ENCODE data around the gene PHAX. TPM values are rescaled to one million over a fixed set of nuclear protein-coding genes. Genes with fewer than 3 reads are reported as not detected.
"Not testable (repeated sequence)": the region's sequence is repeated elsewhere in the genome, so short reads cannot be mapped to it uniquely, and the experiment has no call there.

Gene PHAX
- total RNA-seq (2014; rRNA removed; shearing (Covaris generic)) = 75.1 and 90.0 TPM in 2 replicates

- DNase-seq (ENCODE audit: low spot score) = peak; percentile 78
These were observed at the start of gene PHAX for GRCh38 chr5:126600631-126601511. PHAX (plus strand) TSS chr5:126600947; CDS start chr5:126600963, 16 bp downstream.

GRCh38 chr5:126552614-126553013, 48.1 kb upstream of the PHAX start:
- no peak for DNase-seq (ENCODE audit: low spot score)

- not testable (repeated sequence) for DNase-seq (ENCODE audit: low spot score)
These were observed 45.6 kb upstream of the PHAX start for GRCh38 chr5:126555101-126555500.

GRCh38 chr5:126561908-126562307, 38.8 kb upstream of the PHAX start:
- DNase-seq (ENCODE audit: low spot score) = no peak

GRCh38 chr5:126562823-126563222, 37.9 kb upstream of the PHAX start:
- no peak for DNase-seq (ENCODE audit: low spot score)

- no peak for DNase-seq (ENCODE audit: low spot score)
These were observed 32.5 kb upstream of the PHAX start for GRCh38 chr5:126568206-126568755.

GRCh38 chr5:126575644-126576043, 25.1 kb upstream of the PHAX start:
- DNase-seq (ENCODE audit: low spot score) = no peak

- DNase-seq (ENCODE audit: low spot score) = no peak
These were observed 23.8 kb upstream of the PHAX start for GRCh38 chr5:126576974-126577373.

- DNase-seq (ENCODE audit: low spot score) = no peak
These were observed 23.3 kb upstream of the PHAX start for GRCh38 chr5:126577415-126577814.

- no peak for DNase-seq (ENCODE audit: low spot score)
These were observed 21.0 kb upstream of the PHAX start for GRCh38 chr5:126579716-126580115.

- DNase-seq (ENCODE audit: low spot score) = no peak
These were observed 17.0 kb upstream of the PHAX start for GRCh38 chr5:126583761-126584160.

GRCh38 chr5:126587551-126588390, 13.0 kb upstream of the PHAX start:
- no peak for DNase-seq (ENCODE audit: low spot score)

GRCh38 chr5:126589536-126590297, 11.0 kb upstream of the PHAX start:
- DNase-seq (ENCODE audit: low spot score) = no peak

- no peak for DNase-seq (ENCODE audit: low spot score)
These were observed 9.2 kb upstream of the PHAX start for GRCh38 chr5:126591549-126591948.

- peak; percentile 90 for DNase-seq (ENCODE audit: low spot score)
These were observed 5.8 kb upstream of the PHAX start, which contains the start of gene ALDH7A1 for GRCh38 chr5:126594748-126595485. ALDH7A1 (minus strand) TSS chr5:126595219; CDS start chr5:126595198, 21 bp downstream.

- no peak for DNase-seq (ENCODE audit: low spot score)
These were observed 5.2 kb upstream of the PHAX start for GRCh38 chr5:126595486-126596083.

GRCh38 chr5:126597156-126597555, 3.6 kb upstream of the PHAX start:
- DNase-seq (ENCODE audit: low spot score) = no peak

- DNase-seq (ENCODE audit: low spot score) = no peak
These were observed 1.2 kb upstream of the PHAX start for GRCh38 chr5:126599499-126599898.

GRCh38 chr5:126599971-126600630, 646 bp upstream of the PHAX start:
- DNase-seq (ENCODE audit: low spot score) = not testable (repeated sequence)
